Endothelial cell of coronary artery (primary cell): ENCODE measurements around the gene NR4A2. TPM values are rescaled to one million over a fixed set of nuclear protein-coding genes. Genes with fewer than 3 reads are reported as not detected.

ENCODE experiments used
- total RNA-seq: library from RNA; depleted of rRNA; stranded (reverse); fragments of >200 nt; gene quantifications from 2 replicates; pipeline ENCODE4 v1.2.3, GENCODE V29; 2014

Gene NR4A2
- total RNA-seq: under 0.01 and 0.09 TPM in 2 replicates

GRCh38 chr2:156332534-156333273, at the start of gene NR4A2:
TSS of gene NR4A2 (minus strand) at chr2:156332721. CDS start at chr2:156330186, 2,535 bp downstream.

Other genes with a start within 250 kb of the NR4A2 start
- gene GPD2, start 103.7 kb upstream of the NR4A2 start, total RNA-seq: 43.0 and 46.2 TPM in 2 replicates